ENCODE measurements around the gene GAS2L3. TPM values are rescaled to one million over a fixed set of nuclear protein-coding genes. Genes with fewer than 3 reads are reported as not detected.
"Not testable (repeated sequence)": the region's sequence is repeated elsewhere in the genome, so short reads cannot be mapped to it uniquely, and the experiment has no call there.

The GAS2L3 gene
- total RNA-seq, 1 experiment from 2014 or later, result 27.2 TPM

- Histone ChIP-seq H3K27me3 (replicated peaks; ENCODE audit: control insufficient read depth, insufficient read depth, low read length) (no peaks in the 10 kb centered on the region), H3K4me3 (ENCODE audit: low read depth, low read length) (no peak overlapping the region), H3K9me3 (no peaks in the 10 kb centered on the region), H3K4me1 (no peaks in the 10 kb centered on the region), H3K36me3 (ENCODE audit: control insufficient read depth, insufficient read depth, low read length) (no peaks in the 10 kb centered on the region)
- DNase-seq, result no peak
- Mint-ChIP-seq H3K4me3 (ENCODE audit: unreplicated experiment) (no peak overlapping the region), H3K36me3 (ENCODE audit: insufficient read depth, unreplicated experiment) (no peaks in the 10 kb centered on the region), H3K27me3 (ENCODE audit: insufficient read depth, unreplicated experiment) (no peaks in the 10 kb centered on the region), H3K27ac (ENCODE audit: unreplicated experiment) (no peak overlapping the region), H3K9me3 (ENCODE audit: unreplicated experiment) (no peaks in the 10 kb centered on the region), H3K4me1 (ENCODE audit: low read depth, unreplicated experiment) (no peaks in the 10 kb centered on the region)
- no TSS peak for BruUV-seq (replicated peaks)
- CTCF ChIA-PET, result no interaction called here
- intact Hi-C loops (cut with micrococcal nuclease; ENCODE audit: unreplicated experiment), result no loop called here
- TF ChIP-seq CTCF (IDR thresholded peaks at IDR 0.05; ENCODE audit: insufficient read depth in 1 of 2, low read depth in 1 of 2, low read length in 1 of 2, severe bottlenecking in 1 of 2, unreplicated experiment in 1 of 2), result no peak
- POLR2A ChIA-PET, result no interaction called here
Observed at GRCh38 chr12:100624571-100624970, 51.1 kb downstream of the GAS2L3 start.

GRCh38 chr12:100632445-100632892 lies 59.0 kb downstream of the GAS2L3 start:
- H3K27me3 ChIP-seq (replicated peaks; ENCODE audit: control insufficient read depth, insufficient read depth, low read length), result no peaks in the 10 kb centered on the region
- H3K36me3 ChIP-seq (ENCODE audit: control insufficient read depth, insufficient read depth, low read length), result no peaks in the 10 kb centered on the region
- H3K4me1 Mint-ChIP-seq (ENCODE audit: low read depth, unreplicated experiment), result no peaks in the 10 kb centered on the region
- H3K27ac Mint-ChIP-seq (ENCODE audit: unreplicated experiment), result no peak overlapping the region
- CTCF ChIA-PET, result no interaction called here
- DNase-seq, result no peak
- H3K4me1 ChIP-seq, result no peaks in the 10 kb centered on the region
- no peaks in the 10 kb centered on the region for H3K9me3 ChIP-seq
- no peak overlapping the region for H3K4me3 Mint-ChIP-seq (ENCODE audit: unreplicated experiment)
- H3K36me3 Mint-ChIP-seq (ENCODE audit: insufficient read depth, unreplicated experiment), result no peaks in the 10 kb centered on the region
- POLR2A ChIA-PET, result no interaction called here
- no peak overlapping the region for H3K4me3 ChIP-seq (ENCODE audit: low read depth, low read length)
- no peak for TF ChIP-seq CTCF (IDR thresholded peaks at IDR 0.05; ENCODE audit: insufficient read depth in 1 of 2, low read depth in 1 of 2, low read length in 1 of 2, severe bottlenecking in 1 of 2, unreplicated experiment in 1 of 2)
- intact Hi-C loops (cut with micrococcal nuclease; ENCODE audit: unreplicated experiment), result no loop called here
- no peaks in the 10 kb centered on the region for H3K9me3 Mint-ChIP-seq (ENCODE audit: unreplicated experiment)
- no peaks in the 10 kb centered on the region for H3K27me3 Mint-ChIP-seq (ENCODE audit: insufficient read depth, unreplicated experiment)
- BruUV-seq (replicated peaks), result no TSS peak

- H3K4me1 ChIP-seq; H3K27ac Mint-ChIP-seq (ENCODE audit: unreplicated experiment); CTCF ChIA-PET; H3K36me3 Mint-ChIP-seq (ENCODE audit: insufficient read depth, unreplicated experiment); H3K27me3 ChIP-seq (replicated peaks; ENCODE audit: control insufficient read depth, insufficient read depth, low read length); POLR2A ChIA-PET; H3K4me3 Mint-ChIP-seq (ENCODE audit: unreplicated experiment); H3K4me3 ChIP-seq (ENCODE audit: low read depth, low read length); DNase-seq; H3K9me3 Mint-ChIP-seq (ENCODE audit: unreplicated experiment); intact Hi-C loops (cut with micrococcal nuclease; ENCODE audit: unreplicated experiment); H3K36me3 ChIP-seq (ENCODE audit: control insufficient read depth, insufficient read depth, low read length); H3K27me3 Mint-ChIP-seq (ENCODE audit: insufficient read depth, unreplicated experiment); BruUV-seq (replicated peaks); H3K4me1 Mint-ChIP-seq (ENCODE audit: low read depth, unreplicated experiment); H3K9me3 ChIP-seq: not testable (repeated sequence)
Observed at GRCh38 chr12:100633082-100633785, 59.8 kb downstream of the GAS2L3 start.
